Vagina (tissue), 2 donors: ENCODE measurements around the gene P2RY2. TPM values are rescaled to one million over a fixed set of nuclear protein-coding genes. Genes with fewer than 3 reads are reported as not detected.
"Not testable (repeated sequence)": the region's sequence is repeated elsewhere in the genome, so short reads cannot be mapped to it uniquely, and the experiment has no call there.

ENCODE experiments used
- DNase-seq, 2 donors: peaks; one replicate each; pipeline ENCODE4 v3.0.0-alpha.2; 2017; ENCODE audit errors: extremely low spot score in 2 of 2
- H3K27ac ChIP-seq: fragments of 200-600 bp; sonication (generic); one replicate; pipeline ENCODE4 v1.5.1; 2019
- H3K27me3 ChIP-seq: fragments of 200-600 bp; sonication (generic); one replicate; pipeline ENCODE4 v1.5.1; 2019
- H3K36me3 ChIP-seq, 2 donors: fragments of 200-600 bp; sonication (generic); one replicate each; pipeline ENCODE4 v1.5.1; 2017 to 2019
- H3K4me1 ChIP-seq: fragments of 200-600 bp; sonication (generic); one replicate; pipeline ENCODE4 v1.5.1; 2019
- H3K4me3 ChIP-seq, 2 donors: fragments of 200-600 bp; sonication (generic); 1 replicate in 1 of 2; 2 replicates in 1 of 2; pipeline ENCODE4 v1.5.1; 2016 to 2019
- H3K9me3 ChIP-seq: fragments of 200-600 bp; sonication (generic); one replicate; pipeline ENCODE4 v1.5.1; 2019
- CTCF ChIP-seq, 3 experiments: fragments of 450-650 bp in 2 of 3; fragments of 200-600 bp in 1 of 3; sonication (generic) in 1 of 3; IDR thresholded peaks; one replicate each; pipeline ENCODE4 v1.5.1; 2017 to 2019; ENCODE audit warnings: antibody characterized with exemption in 3 of 3, mild to moderate bottlenecking in 2 of 3, moderate library complexity in 2 of 3
- POLR2A ChIP-seq, 2 donors: fragments of 450-650 bp; IDR thresholded peaks; one replicate each; pipeline ENCODE4 v1.6.1; 2017; ENCODE audit warnings: antibody characterized with exemption in 2 of 2, mild to moderate bottlenecking in 2 of 2, moderate library complexity in 2 of 2
- POLR2AphosphoS5 ChIP-seq, 2 donors: sonication (generic); formaldehyde crosslinking; IDR thresholded peaks; one replicate each; pipeline ENCODE4 v1.9.0; 2017; ENCODE audit warnings: antibody characterized with exemption in 2 of 2, mild to moderate bottlenecking in 2 of 2, low read depth in 1 of 2; ENCODE audit not compliant: insufficient read depth in 1 of 2
- intact Hi-C: fragments of 100-400 bp; cut with DNase I; formaldehyde crosslinking; loops from one replicate; pipeline ENCODE4 v1.15.1; 2023
- total RNA-seq: library from RNA; depleted of rRNA; stranded (reverse); fragments of >200 nt; gene quantifications from one replicate; pipeline ENCODE4 v1.2.3, GENCODE V29; 2016

The P2RY2 gene
- total RNA-seq, 1 donor from 2014 or later, result 27.3 TPM

GRCh38 chr11:73273222-73273895, 55.3 kb downstream of the P2RY2 start:
- no peak overlapping the region for H3K4me3 ChIP-seq

DNA sequence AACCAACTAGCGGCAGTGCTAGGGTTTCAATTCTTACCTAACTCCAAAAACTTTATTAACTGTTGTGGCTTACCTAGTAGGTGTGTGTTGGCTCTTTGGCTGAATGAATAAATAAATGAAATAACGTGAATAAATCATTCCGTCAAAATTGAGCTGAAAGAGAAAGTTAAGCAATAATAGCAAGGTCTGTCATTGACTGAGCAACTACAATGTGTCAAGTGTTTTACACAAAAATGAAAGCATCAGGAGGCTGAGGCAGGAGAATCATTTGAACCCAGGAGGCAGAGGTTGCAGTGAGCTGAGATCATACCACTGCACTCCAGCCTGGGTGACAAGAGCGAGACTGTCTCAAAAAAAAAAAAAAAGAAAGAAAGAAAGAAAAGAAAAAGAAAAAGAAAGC, 56.1 kb downstream of the P2RY2 start:
- H3K27me3 ChIP-seq, H3K4me3 ChIP-seq, intact Hi-C loops, H3K4me1 ChIP-seq, H3K27ac ChIP-seq, H3K36me3 ChIP-seq, DNase-seq, H3K9me3 ChIP-seq: not testable (repeated sequence)

More at GRCh38 chr11:73273222-73273895, 55.3 kb downstream of the P2RY2 start:
- intact Hi-C loops, result no loop called here
- Histone ChIP-seq H3K36me3 (no peaks in the 10 kb centered on the region), H3K27me3 (no peaks in the 10 kb centered on the region), H3K4me1 (no peaks in the 10 kb centered on the region), H3K27ac (no peak overlapping the region), H3K9me3 (no peaks in the 10 kb centered on the region)
- no peak for DNase-seq
- no peak for TF ChIP-seq POLR2A (IDR thresholded peaks at IDR 0.05)
- TF ChIP-seq POLR2AphosphoS5 (IDR thresholded peaks at IDR 0.05; ENCODE audit: insufficient read depth in 1 of 2, low read depth in 1 of 2), result no peak
- TF ChIP-seq CTCF (IDR thresholded peaks at IDR 0.05), result no peak

GRCh38 chr11:73274722-73275380, 56.8 kb downstream of the P2RY2 start:
- Histone ChIP-seq H3K4me3 (no peak overlapping the region), H3K36me3 (no peaks in the 10 kb centered on the region), H3K4me1 (no peaks in the 10 kb centered on the region), H3K27me3 (no peaks in the 10 kb centered on the region), H3K9me3 (no peaks in the 10 kb centered on the region), H3K27ac (no peak overlapping the region)
- TF ChIP-seq POLR2AphosphoS5 (IDR thresholded peaks at IDR 0.05; ENCODE audit: insufficient read depth in 1 of 2, low read depth in 1 of 2), result no peak
- no peak for TF ChIP-seq CTCF (IDR thresholded peaks at IDR 0.05)
- TF ChIP-seq POLR2A (IDR thresholded peaks at IDR 0.05), result no peak
- intact Hi-C loops, result no loop called here
- DNase-seq, result no peak

GRCh38 chr11:73275381-73275750, 57.3 kb downstream of the P2RY2 start:
- Histone ChIP-seq H3K27me3 (no peaks in the 10 kb centered on the region), H3K36me3 (no peaks in the 10 kb centered on the region), H3K4me1 (no peaks in the 10 kb centered on the region), H3K27ac (no peak overlapping the region), H3K9me3 (no peaks in the 10 kb centered on the region), H3K4me3 (no peak overlapping the region)
- intact Hi-C loops, result no loop called here
- no peak for TF ChIP-seq POLR2A (IDR thresholded peaks at IDR 0.05)
- no peak for DNase-seq

DNA sequence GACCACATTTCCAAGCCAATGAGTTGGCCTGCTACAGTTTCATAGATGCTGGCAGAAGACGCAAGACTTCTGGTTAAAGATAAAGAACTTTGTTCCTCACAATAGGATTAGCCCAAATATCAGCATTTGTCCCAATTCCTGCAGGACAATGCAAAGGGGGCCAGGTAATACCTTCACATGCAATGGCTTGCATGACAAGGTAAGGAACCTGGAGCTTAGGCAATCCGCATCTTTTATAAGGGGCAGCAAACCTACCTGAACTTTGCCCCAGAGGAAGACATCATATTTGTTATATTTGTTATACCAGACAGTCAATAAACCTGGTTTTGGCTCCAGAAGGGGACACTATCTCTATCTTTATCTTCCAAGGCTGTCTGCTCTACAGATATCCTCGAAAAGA, 59.4 kb downstream of the P2RY2 start:
- no peaks in the 10 kb centered on the region for H3K9me3 ChIP-seq
- intact Hi-C loops, result no loop called here
- no peaks in the 10 kb centered on the region for H3K36me3 ChIP-seq
- H3K4me1 ChIP-seq, result no peaks in the 10 kb centered on the region
- H3K27me3 ChIP-seq, result no peaks in the 10 kb centered on the region
- no peak for DNase-seq
- no peak overlapping the region for H3K4me3 ChIP-seq
- no peak for TF ChIP-seq POLR2A (IDR thresholded peaks at IDR 0.05)
- TF ChIP-seq CTCF (IDR thresholded peaks at IDR 0.05), result no peak
- TF ChIP-seq POLR2AphosphoS5 (IDR thresholded peaks at IDR 0.05; ENCODE audit: insufficient read depth in 1 of 2, low read depth in 1 of 2), result no peak
- no peak overlapping the region for H3K27ac ChIP-seq

GRCh38 chr11:73280626-73281025, 62.5 kb downstream of the P2RY2 start:
- Histone ChIP-seq H3K4me3 (no peak overlapping the region), H3K4me1 (no peaks in the 10 kb centered on the region), H3K27ac (no peak overlapping the region), H3K36me3 (no peaks in the 10 kb centered on the region), H3K27me3 (no peaks in the 10 kb centered on the region), H3K9me3 (no peaks in the 10 kb centered on the region)
- intact Hi-C loops, result loop anchor here (10.0 kb wide), 1 partner anchor 96 kb away; no protein-coding TSS in a partner anchor
- TF ChIP-seq POLR2A (IDR thresholded peaks at IDR 0.05) (no peak), POLR2AphosphoS5 (IDR thresholded peaks at IDR 0.05; ENCODE audit: insufficient read depth in 1 of 2, low read depth in 1 of 2) (no peak), CTCF (IDR thresholded peaks at IDR 0.05) (no peak)
- no peak for DNase-seq
